ENCODE measurements around the gene KCNQ2. TPM values are rescaled to one million over a fixed set of nuclear protein-coding genes. Genes with fewer than 3 reads are reported as not detected.

KCNQ2 gene
- total RNA-seq, 1 donor from 2014 or later, result 14.6 TPM

- no peaks in the 10 kb centered on the region for H3K27me3 Mint-ChIP-seq
- H3K9me3 Mint-ChIP-seq (ENCODE audit: low read depth), result no peaks in the 10 kb centered on the region
- H3K4me1 Mint-ChIP-seq (ENCODE audit: low read depth), result no peaks in the 10 kb centered on the region
Observed at GRCh38 chr20:63369024-63369530, 103.4 kb downstream of the KCNQ2 start.

GRCh38 chr20:63368151-63368550 is 104.3 kb downstream of the KCNQ2 start:
- H3K27ac Mint-ChIP-seq, result no peak overlapping the region
- no peak overlapping the region for H3K4me3 Mint-ChIP-seq (ENCODE audit: low read depth)
- H3K27me3 Mint-ChIP-seq, result no peaks in the 10 kb centered on the region

More at GRCh38 chr20:63369024-63369530, 103.4 kb downstream of the KCNQ2 start:
- no peak for TF ChIP-seq CTCF (IDR thresholded peaks at IDR 0.05; ENCODE audit: unreplicated experiment)
- no peak overlapping the region for H3K27ac Mint-ChIP-seq
- no peak overlapping the region for H3K4me3 Mint-ChIP-seq (ENCODE audit: low read depth)
- no peaks in the 10 kb centered on the region for H3K36me3 Mint-ChIP-seq (ENCODE audit: insufficient read depth)
- no peak for DNase-seq (ENCODE audit: low spot score, unreplicated experiment)

GRCh38 chr20:63367446-63368055 is 104.9 kb downstream of the KCNQ2 start:
- no peaks in the 10 kb centered on the region for H3K36me3 Mint-ChIP-seq (ENCODE audit: insufficient read depth)
- no peak overlapping the region for H3K27ac Mint-ChIP-seq
- TF ChIP-seq CTCF (IDR thresholded peaks at IDR 0.05; ENCODE audit: unreplicated experiment), result no peak
- no peak overlapping the region for H3K4me3 Mint-ChIP-seq (ENCODE audit: low read depth)
- peaks cover 5% of the 10 kb centered on the region for H3K27me3 Mint-ChIP-seq
- H3K9me3 Mint-ChIP-seq (ENCODE audit: low read depth), result no peaks in the 10 kb centered on the region
- DNase-seq (ENCODE audit: low spot score, unreplicated experiment), result no peak
- peaks cover 4% of the 10 kb centered on the region for H3K4me1 Mint-ChIP-seq (ENCODE audit: low read depth)

More at GRCh38 chr20:63368151-63368550, 104.3 kb downstream of the KCNQ2 start:
- DNase-seq (ENCODE audit: low spot score, unreplicated experiment), result no peak
- TF ChIP-seq CTCF (IDR thresholded peaks at IDR 0.05; ENCODE audit: unreplicated experiment), result no peak
- H3K4me1 Mint-ChIP-seq (ENCODE audit: low read depth), result no peaks in the 10 kb centered on the region
- no peaks in the 10 kb centered on the region for H3K9me3 Mint-ChIP-seq (ENCODE audit: low read depth)
- H3K36me3 Mint-ChIP-seq (ENCODE audit: insufficient read depth), result no peaks in the 10 kb centered on the region

- Mint-ChIP-seq H3K27me3 (peaks cover 10% of the 10 kb centered on the region), H3K9me3 (ENCODE audit: low read depth) (no peaks in the 10 kb centered on the region), H3K36me3 (ENCODE audit: insufficient read depth) (no peaks in the 10 kb centered on the region), H3K4me1 (ENCODE audit: low read depth) (peaks cover 8% of the 10 kb centered on the region), H3K4me3 (ENCODE audit: low read depth) (no peak overlapping the region), H3K27ac (peak overlapping the region; percentile 62)
- no peak for TF ChIP-seq CTCF (IDR thresholded peaks at IDR 0.05; ENCODE audit: unreplicated experiment)
- no peak for DNase-seq (ENCODE audit: low spot score, unreplicated experiment)
Observed at GRCh38 chr20:63366390-63367365, 105.8 kb downstream of the KCNQ2 start.
